K562 (cell line): Measurements from ENCODE around the gene IL12RB2.

ENCODE experiments used
- DNMT1 ChIP-seq: fragments of 450-650 bp; IDR thresholded peaks from 2 replicates; pipeline ENCODE4 v1.6.1; 2016; ENCODE audit warnings: antibody characterized with exemption, mild to moderate bottlenecking
- NFYB ChIP-seq: IDR thresholded peaks from 2 replicates; pipeline ENCODE4 v1.6.1; 2011; ENCODE audit warnings: mild to moderate bottlenecking, moderate library complexity; ENCODE audit not compliant: insufficient read length; ENCODE audit errors: extremely low read depth
- NR1H2 ChIP-seq: sonication (generic); formaldehyde crosslinking; IDR thresholded peaks from 2 replicates; pipeline ENCODE4 v1.4.0; 2020; ENCODE audit warnings: mild to moderate bottlenecking, missing genetic modification reagents
- SPI1 ChIP-seq: IDR thresholded peaks from 2 replicates; pipeline ENCODE4 v1.6.1; 2011; ENCODE audit warnings: low read depth, low read length, control low read depth, borderline replicate concordance
- TAF15 ChIP-seq: fragments of 200-400 bp; formaldehyde crosslinking; IDR thresholded peaks from 2 replicates; pipeline ENCODE4 v1.6.1; 2017; ENCODE audit warnings: mild to moderate bottlenecking, low read depth, low read length, moderate library complexity
- ZNF263 ChIP-seq: sonication (generic); formaldehyde crosslinking; IDR thresholded peaks from 2 replicates; pipeline ENCODE4 v1.8.0; 2022; ENCODE audit warnings: mild to moderate bottlenecking, missing genetic modification reagents, borderline replicate concordance

DNA sequence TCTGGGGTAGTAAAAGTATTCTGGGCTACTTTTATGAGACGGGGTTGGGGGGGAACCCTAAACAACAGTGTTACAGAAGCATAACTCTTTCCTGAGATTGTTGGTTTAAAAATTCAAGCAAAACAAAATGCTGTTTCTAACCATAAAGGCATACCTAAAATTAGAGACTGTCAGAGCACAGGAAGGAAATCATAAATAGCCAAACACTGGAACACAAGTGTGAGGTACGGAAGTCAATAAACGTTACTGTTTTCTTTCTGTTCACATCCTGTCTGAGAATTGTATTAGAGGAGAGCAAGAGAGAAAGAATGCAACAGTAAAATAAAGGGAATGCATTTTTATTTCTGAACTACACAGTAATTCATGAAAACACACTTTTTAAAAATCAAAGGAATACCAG lies 42.8 kb upstream of the IL12RB2 start:
- TF ChIP-seq SPI1 (no peak), NFYB (no peak), TAF15 (no peak), ZNF263 (no peak), NR1H2 (CRISPR knock-in tag) (no peak), DNMT1 (no peak)
